Measurements from ENCODE around the gene ATXN7L1. TPM values are rescaled to one million over a fixed set of nuclear protein-coding genes. Genes with fewer than 3 reads are reported as not detected.
A peak's percentile ranks its signal among the peaks of the same experiment; 100 is the strongest.

The ATXN7L1 gene
- total RNA-seq, 2 experiments from 2014 or later = 0.59 TPM; not detected in 1

DNA sequence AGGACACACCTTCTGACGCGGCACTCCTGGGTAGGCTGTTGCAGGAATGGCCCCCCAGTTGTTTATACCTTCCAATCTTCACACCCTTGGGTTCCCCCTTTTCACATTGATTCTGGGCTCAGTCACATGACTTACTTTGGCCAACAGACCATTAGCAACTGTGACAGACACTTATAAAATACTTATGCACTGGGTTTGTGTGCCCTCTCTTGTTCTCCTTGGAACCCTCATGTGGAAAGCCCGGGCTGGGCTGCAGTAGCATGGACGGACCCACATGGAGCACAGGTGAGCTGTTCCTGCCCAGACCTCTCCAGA lies 69.0 kb downstream of the ATXN7L1 start:
- POLR2A ChIA-PET = interaction anchor here (1.4 kb wide), 1 partner anchor 47 kb away, joined by 3 read pairs; no protein-coding TSS in a partner anchor
- no peak for DNase-seq (ENCODE audit: low spot score)
- TF ChIP-seq CTCF (conservative IDR thresholded peaks at IDR 0.05; ENCODE audit: low read length) (no peak), EZH2phosphoT487 (IDR thresholded peaks at IDR 0.05; ENCODE audit: borderline replicate concordance, low read depth, low read length) (no peak)
- Histone ChIP-seq H3K27ac (ENCODE audit: low read depth, low read length, poor library complexity, severe bottlenecking) (no peak overlapping the region), H3K9me3 (ENCODE audit: low read length) (no peaks in the 10 kb centered on the region), H3K36me3 (ENCODE audit: insufficient read depth, low read length) (no peaks in the 10 kb centered on the region), H2AFZ (ENCODE audit: low read length) (no peak overlapping the region), H3K4me2 (ENCODE audit: low read length) (no peak overlapping the region), H3K9me2 (ENCODE audit: insufficient read depth, low read length) (no peaks in the 10 kb centered on the region), H3K79me2 (ENCODE audit: insufficient read depth, low read depth, low read length) (no peaks in the 10 kb centered on the region), H4K20me1 (ENCODE audit: insufficient read depth, low read length) (no peaks in the 10 kb centered on the region), H3K4me3 (ENCODE audit: low read depth, low read length, poor library complexity, severe bottlenecking) (no peak overlapping the region), H3K4me1 (ENCODE audit: insufficient read depth, low read length, poor library complexity, severe bottlenecking) (peaks cover 10% of the 10 kb centered on the region)
- intact Hi-C loops (cut with micrococcal nuclease; ENCODE audit: unreplicated experiment) = no loop called here
- CTCF ChIA-PET (ENCODE audit: unreplicated experiment) = no interaction called here
- no TSS peak for BruUV-seq (replicated peaks)

- no TSS peak for BruUV-seq (replicated peaks)
- intact Hi-C loops (cut with micrococcal nuclease; ENCODE audit: unreplicated experiment) = no loop called here
- no peaks in the 10 kb centered on the region for H3K9me3 ChIP-seq (ENCODE audit: low read length)
- TF ChIP-seq EZH2phosphoT487 (IDR thresholded peaks at IDR 0.05; ENCODE audit: borderline replicate concordance, low read depth, low read length) (no peak), CTCF (conservative IDR thresholded peaks at IDR 0.05; ENCODE audit: low read length) (no peak)
- H4K20me1 ChIP-seq (ENCODE audit: insufficient read depth, low read length) = no peaks in the 10 kb centered on the region
- no peaks in the 10 kb centered on the region for H3K79me2 ChIP-seq (ENCODE audit: insufficient read depth, low read depth, low read length)
- CTCF ChIA-PET (ENCODE audit: unreplicated experiment) = no interaction called here
- H3K36me3 ChIP-seq (ENCODE audit: insufficient read depth, low read length) = no peaks in the 10 kb centered on the region
- no peak overlapping the region for H3K27ac ChIP-seq (ENCODE audit: low read depth, low read length, poor library complexity, severe bottlenecking)
- peaks cover 10% of the 10 kb centered on the region for H3K4me1 ChIP-seq (ENCODE audit: insufficient read depth, low read length, poor library complexity, severe bottlenecking)
- POLR2A ChIA-PET = interaction anchor here (1.4 kb wide), 1 partner anchor 48 kb away, joined by 3 read pairs; no protein-coding TSS in a partner anchor
- no peak overlapping the region for H3K4me2 ChIP-seq (ENCODE audit: low read length)
- H2AFZ ChIP-seq (ENCODE audit: low read length) = no peak overlapping the region
- H3K9me2 ChIP-seq (ENCODE audit: insufficient read depth, low read length) = no peaks in the 10 kb centered on the region
- DNase-seq (ENCODE audit: low spot score) = peak; percentile 2
- H3K4me3 ChIP-seq (ENCODE audit: low read depth, low read length, poor library complexity, severe bottlenecking) = no peak overlapping the region
Observed at GRCh38 chr7:105806592-105807447, 69.6 kb downstream of the ATXN7L1 start.

DNA sequence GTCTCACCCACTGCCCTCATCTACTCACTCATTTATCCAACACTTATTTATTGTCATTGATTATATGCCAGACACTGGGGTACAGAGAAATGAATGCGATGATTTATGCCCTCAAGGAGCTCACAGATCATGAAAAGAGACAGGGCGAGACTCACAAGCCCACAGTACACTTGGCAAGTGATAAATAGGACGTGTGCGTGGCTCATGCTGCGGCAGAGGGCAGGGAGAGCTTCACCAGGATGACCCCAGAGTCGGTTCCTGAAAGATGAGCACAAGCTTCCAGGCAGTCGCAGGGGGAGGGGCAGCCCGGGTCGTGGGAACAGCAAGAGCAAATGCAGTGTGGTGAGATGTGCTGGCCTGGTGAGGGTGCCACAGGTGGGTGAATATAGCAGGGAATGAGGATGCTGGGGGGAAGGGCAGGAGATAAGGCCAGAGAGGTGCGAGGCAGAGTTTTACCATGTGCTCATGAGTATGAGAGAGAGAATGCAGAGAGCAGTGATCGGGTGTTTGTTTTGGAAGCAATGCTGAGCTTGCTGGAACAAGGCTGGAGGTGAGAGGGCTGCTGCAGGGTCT lies 70.9 kb downstream of the ATXN7L1 start:
- H3K9me3 ChIP-seq (ENCODE audit: low read length) = no peaks in the 10 kb centered on the region
- H3K4me3 ChIP-seq (ENCODE audit: low read depth, low read length, poor library complexity, severe bottlenecking) = no peak overlapping the region
- H3K9me2 ChIP-seq (ENCODE audit: insufficient read depth, low read length) = no peaks in the 10 kb centered on the region
- intact Hi-C loops (cut with micrococcal nuclease; ENCODE audit: unreplicated experiment) = no loop called here
- no peak overlapping the region for H3K4me2 ChIP-seq (ENCODE audit: low read length)
- H3K27ac ChIP-seq (ENCODE audit: low read depth, low read length, poor library complexity, severe bottlenecking) = no peak overlapping the region
- no peak overlapping the region for H2AFZ ChIP-seq (ENCODE audit: low read length)
- CTCF ChIA-PET (ENCODE audit: unreplicated experiment) = no interaction called here
- H3K79me2 ChIP-seq (ENCODE audit: insufficient read depth, low read depth, low read length) = no peaks in the 10 kb centered on the region
- no peaks in the 10 kb centered on the region for H4K20me1 ChIP-seq (ENCODE audit: insufficient read depth, low read length)
- POLR2A ChIA-PET = no interaction called here
- no peaks in the 10 kb centered on the region for H3K36me3 ChIP-seq (ENCODE audit: insufficient read depth, low read length)
- peaks cover 10% of the 10 kb centered on the region for H3K4me1 ChIP-seq (ENCODE audit: insufficient read depth, low read length, poor library complexity, severe bottlenecking)
- TF ChIP-seq CTCF (conservative IDR thresholded peaks at IDR 0.05; ENCODE audit: low read length) = no peak
- no TSS peak for BruUV-seq (replicated peaks)
- no peak for DNase-seq (ENCODE audit: low spot score)

Measured in OCI-LY7 (cell line).